ENCODE data around the gene CLEC20A.

Gene CLEC20A

DNA sequence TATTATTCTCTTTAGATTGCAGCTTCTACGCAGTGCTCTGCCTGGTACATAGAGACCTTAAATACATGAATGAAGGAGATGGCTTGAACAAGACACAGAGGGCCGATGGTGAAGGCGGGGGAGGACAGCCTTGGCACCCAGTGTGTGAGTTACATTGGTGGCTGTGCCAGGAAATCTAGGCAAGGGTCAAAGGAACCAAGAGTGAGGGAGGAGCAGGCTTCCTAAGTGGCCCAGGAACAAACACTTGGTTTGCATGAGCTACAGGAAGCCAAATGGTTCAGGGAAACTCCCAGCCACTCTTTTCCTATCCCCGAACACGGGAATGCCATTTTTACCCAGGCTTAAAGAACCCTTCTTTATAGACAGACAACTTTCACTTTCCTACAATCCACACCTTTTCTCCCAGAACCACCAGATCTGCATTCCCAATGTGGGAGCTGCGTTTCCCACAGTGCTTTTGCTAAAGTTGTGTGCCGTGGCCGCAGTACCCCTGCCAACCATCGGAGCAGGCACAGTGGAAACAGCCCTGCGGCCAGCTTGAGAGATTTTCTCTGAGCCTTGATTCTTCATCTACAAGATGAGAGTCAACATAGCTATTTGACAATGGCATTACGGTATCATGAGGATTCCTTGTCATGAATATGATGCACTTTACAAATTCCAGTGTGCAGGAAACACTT, 3.5 kb upstream of the CLEC20A start:
- DNase-seq (ENCODE audit: low read depth in 2 of 2): no peak

DNA sequence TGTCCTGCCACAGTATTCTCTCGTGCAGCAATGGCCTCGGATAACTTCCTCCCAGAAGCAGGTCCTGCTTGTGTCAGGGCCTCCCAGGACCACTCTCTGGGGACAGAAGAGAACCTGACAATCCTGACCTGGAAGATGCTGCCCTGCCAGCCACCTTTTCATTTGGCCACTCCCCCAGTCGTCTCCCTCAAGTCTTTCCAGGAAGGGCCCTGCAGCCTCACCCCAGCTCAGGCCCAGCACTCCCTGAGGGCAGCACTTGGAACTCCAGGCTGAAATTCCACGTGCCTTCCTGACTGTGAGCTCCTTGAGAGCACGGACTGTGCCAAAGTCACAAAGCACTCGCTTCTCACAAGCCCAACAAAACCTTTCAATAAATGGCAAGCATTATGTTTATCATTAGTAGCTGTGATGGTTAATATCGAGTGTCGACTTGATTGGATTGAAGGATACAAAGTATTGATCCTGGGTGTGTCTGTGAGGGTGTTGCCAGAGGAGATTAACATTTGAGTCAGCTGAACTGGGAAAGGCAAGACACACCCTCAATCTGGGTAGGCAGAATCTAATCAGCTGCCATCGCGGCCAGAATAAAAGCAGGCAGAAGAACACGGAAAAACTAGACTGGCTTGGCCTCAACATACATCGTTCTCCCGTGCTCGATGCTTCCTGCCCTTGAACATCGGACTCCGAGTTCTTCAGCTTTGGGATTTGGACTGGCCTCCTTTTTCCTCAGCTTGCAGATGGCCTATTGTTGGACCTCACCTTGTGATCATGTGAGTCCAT, 2.3 kb upstream of the CLEC20A start:
- no peak for DNase-seq (ENCODE audit: low read depth in 2 of 2)

DNA sequence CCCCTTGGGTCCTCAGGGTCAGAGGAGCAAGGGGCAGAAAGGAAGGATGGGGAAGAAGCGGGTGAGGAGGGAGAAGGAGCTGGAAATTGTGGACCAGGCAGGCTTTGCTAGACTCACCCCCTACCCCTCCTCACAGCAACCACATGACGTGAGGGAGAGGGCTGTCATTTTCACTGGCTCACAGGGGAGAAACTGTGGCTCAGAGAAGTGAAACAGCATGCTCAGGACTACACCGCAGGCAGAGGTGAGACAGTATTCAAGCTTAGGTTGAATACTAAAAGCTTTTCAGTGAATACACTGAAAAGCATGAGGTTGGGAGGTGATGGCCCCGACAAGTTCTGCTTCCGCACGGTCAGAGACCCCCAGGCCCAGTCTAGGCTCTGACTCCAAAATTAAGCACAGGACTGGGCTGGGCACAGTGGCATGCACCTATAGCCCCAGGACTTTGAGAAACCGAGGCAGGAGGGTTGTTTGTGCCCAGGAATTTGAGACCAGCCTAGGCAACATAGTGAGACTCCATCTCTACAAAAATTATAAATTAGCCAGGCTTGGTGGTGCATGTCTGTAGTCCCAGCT, 1.2 kb upstream of the CLEC20A start:
- no peak for DNase-seq (ENCODE audit: low read depth in 2 of 2)

DNA sequence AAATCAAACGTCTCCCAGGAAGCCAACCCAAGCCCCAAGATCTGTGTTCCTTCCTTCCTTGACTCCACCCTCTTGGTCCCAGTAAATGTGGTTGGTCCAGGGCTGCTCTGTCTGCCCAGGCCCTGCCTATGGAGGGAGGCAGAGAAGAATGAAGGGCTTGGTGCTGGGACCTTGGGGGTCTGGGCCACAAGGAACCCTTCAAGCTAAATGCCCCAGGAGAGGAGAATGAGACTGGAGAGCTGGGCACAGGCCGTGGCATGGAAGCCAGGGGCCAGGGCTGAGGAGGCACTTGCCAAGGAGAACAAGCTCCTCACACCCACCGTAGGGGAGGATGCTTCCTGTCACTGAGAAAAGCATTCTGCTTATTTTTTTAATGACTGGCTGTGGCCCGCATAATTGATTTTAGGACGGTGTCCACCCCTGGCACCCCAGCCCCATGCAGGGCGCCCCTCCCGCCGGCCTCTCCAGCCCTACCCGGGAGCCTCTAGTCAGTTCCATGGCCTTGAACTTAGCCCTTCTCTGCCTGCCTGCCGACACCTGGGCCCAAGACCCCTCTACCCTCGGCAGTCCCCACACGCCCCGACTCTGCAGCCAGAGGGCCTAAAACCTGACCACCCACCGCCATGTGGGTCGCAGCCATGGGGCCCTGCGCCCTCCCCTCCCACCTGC, 889 bp downstream of the CLEC20A start:
- no peak for DNase-seq (ENCODE audit: low read depth in 2 of 2)

DNA sequence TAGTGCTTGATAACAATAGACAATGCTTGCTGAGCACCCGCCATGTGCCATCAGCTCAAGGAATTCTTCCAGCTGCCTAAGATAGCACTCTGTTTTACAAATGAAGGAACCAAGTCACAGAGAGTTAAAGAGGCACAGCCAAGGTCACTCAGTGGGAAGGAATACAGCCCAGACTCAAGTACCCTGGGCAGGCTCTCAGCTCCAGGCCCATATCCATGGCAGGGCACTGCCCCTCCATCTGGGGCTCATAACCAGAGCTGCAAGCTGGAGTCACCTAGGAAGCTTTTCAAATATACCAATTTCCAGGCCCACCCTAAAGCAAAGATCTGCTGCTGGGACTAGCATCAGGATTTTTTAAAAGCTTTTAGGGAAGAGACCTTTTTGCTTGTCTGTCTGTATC, 1.6 kb downstream of the CLEC20A start:
- DNase-seq (ENCODE audit: low read depth in 2 of 2): no peak

DNA sequence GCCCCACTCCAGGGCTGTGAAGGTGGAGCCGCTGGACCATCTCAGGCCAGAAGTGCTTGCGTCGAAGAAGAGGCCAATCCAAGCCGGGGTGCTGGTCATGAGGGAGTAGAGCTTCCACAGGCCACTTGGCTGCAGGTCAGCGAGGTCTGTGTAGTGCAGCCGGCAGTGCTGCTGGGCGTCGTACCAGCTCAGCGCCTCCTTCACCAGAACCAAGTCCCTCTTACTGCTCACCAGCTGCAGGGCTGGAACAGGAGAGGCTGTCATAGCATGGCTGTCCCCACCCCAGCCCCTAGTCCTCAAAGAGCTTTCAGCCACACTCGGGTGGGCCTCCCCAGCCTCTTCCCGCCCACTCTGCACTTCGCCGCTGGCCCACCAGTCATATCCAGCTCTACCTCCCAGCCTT, 2.2 kb downstream of the CLEC20A start:
- DNase-seq (ENCODE audit: low read depth in 2 of 2): no peak

DNA sequence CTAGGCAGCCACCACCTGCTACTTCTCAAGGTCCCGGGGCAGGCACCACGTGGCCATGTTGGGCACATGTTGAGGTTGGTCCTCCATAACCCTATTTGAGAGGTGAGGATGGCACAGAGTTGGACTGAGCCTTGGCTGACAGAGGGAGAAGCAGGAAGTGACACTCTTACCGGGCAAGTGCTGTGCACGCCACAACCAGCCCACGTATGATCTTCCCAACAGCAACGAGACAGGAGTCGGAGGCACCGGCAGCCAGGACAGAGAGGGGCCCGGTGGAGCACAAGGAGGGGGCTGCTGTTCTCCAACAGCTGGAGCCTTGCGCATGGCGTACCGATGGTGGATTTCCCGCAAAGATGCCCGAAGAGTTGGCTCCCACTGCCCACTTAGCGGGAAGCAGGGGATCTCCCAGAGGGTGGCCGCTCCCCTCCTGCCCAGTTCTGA, 3.4 kb downstream of the CLEC20A start:
- no peak for DNase-seq (ENCODE audit: low read depth in 2 of 2)

DNA sequence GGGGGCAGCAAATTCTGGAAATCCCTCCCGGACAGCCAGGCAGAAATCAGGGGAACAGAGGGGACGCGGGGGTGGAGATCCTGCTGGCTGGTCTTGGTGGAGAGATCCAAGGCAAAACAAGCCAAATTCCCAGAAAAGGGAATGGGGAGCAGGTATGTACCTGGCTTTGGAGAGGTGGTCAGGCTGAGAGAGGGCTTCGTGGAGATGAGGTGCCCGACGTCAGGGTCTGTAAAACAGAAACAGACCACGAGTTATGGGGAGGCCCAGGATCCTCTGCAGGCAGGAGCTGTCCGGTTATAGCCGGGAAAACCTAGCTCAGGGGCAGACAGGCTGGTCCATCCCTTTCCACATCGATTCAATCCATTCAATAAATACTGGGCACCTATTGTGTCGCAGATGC, 4.4 kb downstream of the CLEC20A start:
- DNase-seq (ENCODE audit: low read depth in 2 of 2): no peak

DNA sequence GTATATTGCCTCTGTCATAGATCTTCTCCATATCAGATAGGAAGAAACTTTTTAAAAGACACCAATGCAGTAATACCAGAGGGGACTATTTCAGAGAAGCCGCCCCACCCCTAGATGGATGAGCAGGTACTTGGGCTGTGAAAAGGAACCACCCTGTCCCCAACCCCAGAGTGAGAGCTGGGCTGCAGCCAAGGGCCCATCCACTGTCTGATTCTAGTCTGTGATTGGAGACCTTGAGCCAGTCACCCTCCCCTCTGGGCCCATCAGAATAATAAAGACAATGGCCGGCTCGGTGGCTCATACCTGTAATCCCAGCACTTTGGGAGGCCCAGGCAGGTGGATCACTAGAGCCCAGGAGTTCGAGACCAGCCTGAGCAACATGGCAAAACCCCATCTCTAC, 5.0 kb downstream of the CLEC20A start:
- DNase-seq (ENCODE audit: low read depth in 2 of 2): no peak

DNA sequence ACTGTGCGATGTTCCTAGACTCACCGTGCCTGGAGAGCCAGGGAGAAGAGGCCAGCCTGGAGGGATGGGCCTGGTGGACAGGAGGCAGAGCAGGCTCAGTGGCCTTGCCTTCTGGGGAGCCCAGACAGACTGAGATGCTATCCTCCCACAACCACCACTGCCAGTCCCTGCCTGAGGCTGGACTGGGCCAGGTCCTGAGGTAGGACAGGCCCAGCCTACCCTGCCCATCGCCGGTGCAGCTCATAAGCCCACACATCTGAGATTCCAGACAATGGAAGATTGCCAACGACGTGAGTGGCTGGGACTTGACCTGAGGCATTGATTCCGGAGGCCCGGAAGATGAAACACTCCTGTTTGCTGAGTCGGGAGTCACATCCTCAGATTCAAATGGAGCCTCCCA, 5.8 kb downstream of the CLEC20A start:
- no peak for DNase-seq (ENCODE audit: low read depth in 2 of 2)

DNA sequence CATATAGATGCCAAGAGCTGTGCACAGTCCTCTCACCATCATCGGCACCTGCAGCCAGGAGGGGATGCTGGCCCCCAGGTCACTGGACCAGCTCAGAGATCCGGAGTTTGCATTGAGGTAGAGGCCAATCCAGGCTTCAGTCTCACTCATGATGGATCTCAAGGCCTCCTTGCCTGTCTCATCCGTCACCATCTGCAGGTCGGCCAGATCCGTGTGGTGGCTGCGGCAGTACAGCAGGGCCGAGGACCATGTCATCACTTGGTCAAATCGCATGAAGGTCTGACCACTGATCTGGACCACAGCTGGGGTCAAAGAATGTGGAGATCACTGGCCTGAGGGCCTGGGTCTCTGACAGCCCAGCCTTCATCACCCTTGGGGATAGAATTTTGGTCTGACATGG, 6.6 kb downstream of the CLEC20A start:
- DNase-seq (ENCODE audit: low read depth in 2 of 2): no peak

DNA sequence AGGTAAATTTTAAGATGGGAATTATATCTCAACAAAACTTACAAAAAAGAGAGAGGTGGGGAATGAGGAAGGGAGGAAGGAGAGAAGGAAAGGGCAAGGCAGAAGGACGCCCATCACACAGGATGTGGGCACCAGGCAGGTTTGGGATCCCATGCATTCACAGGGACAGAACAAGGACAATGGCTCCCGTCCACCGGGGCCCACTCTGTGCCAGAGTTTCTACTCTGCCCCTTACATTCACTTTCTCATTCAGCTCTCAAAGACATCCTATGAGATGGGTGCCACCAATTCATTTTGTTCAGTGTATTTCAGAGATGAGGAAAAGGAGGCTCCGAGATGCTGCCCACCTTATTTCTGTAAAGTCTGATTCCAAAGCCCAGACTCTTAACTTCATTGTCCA, 7.4 kb downstream of the CLEC20A start:
- no peak for DNase-seq (ENCODE audit: low read depth in 2 of 2)

DNA sequence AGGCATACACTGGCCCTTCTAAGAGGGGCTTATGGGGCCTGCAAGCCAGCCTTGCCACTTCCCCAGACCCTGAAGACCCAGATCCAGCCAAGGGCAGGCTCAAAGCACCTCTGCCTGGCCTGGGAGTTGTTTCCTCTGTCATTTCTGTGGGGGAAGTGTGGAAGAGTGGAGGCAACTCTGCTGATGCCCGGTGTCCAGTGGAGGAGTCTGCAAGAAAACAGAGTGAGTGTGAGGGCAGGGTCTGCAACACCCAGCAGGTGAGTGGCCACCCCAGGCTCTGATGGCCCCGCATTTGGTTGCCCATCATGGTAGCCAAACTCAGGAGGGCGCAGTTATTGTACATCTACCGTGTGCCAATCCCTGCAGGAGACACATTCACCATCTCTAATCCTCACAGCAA, 8.4 kb downstream of the CLEC20A start:
- DNase-seq (ENCODE audit: low read depth in 2 of 2): no peak

DNA sequence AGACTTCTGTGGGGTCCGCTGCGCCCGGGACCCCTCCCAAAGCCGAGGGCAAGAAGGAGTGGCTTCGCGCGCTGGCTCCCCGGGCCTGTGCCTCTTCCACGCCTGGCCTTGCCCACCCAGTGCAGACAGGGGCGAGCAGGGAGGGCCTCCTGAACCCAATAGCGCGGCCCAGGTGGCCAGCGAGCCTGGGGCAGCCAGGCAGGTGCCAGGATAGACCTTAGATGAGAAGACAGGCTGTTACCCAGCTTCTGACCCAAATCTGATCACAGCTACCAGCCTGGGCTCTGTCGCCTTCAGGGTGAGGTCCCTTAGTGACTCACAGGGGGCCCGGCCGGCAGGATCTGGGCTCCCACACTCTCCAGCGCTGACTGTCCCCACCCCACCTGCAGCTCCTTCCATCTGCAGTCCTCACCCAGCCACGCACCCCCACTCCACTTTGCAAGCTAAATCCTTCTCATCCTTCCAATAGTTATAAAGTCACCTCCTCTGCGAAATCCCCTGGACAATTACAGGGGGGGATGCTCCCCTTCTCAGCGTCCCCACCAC, 9.6 kb downstream of the CLEC20A start:
- no peak for DNase-seq (ENCODE audit: low read depth in 2 of 2)

DNA sequence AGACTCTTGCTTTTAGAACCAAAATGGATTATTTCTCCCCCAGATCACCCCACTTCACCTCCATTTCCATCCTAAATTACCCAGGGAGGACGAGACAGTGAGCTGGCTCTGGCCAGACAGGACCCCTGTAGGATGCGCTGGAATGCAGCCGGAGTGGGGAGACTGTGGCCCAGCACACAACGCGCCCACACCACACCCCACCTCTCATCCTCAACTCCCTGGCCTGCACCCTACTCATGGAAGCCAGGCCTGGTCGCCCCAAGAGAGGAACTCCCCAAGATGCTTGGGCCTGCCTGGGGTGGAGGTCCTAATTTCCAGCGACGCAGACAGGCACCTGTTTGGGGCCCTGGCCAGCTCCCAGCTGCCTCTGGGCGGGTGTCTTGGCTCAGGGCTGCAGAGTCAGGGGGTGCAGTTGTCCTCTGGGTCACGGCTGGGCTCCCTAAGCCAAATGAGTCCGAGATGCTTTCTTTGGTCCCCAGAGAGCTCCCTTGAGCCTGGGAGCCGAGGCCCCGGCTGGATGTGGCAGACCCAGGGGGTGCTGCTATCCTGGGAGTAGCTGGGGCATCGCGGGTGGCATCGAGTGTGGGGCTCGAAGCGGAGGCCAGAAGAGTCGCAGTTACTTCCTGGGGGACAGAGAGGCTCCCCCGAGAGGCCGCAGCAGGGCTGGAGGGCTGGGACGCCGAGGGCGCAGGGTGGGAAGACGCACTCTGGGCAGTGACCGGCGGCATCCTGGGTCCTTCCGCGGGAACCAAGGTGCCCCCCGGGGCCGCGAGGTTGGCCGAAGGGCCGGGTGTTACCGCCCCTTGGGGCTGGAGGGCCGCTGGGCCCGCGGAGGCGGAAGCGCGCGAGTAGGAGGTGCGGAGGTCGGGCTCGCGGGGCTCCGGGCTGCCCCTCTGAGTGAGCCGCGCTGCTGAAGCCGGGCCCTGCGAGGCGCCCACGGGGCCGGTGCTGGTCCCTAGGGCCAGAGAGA, 10.4 kb downstream of the CLEC20A start:
- no peak for DNase-seq (ENCODE audit: low read depth in 2 of 2)

DNA sequence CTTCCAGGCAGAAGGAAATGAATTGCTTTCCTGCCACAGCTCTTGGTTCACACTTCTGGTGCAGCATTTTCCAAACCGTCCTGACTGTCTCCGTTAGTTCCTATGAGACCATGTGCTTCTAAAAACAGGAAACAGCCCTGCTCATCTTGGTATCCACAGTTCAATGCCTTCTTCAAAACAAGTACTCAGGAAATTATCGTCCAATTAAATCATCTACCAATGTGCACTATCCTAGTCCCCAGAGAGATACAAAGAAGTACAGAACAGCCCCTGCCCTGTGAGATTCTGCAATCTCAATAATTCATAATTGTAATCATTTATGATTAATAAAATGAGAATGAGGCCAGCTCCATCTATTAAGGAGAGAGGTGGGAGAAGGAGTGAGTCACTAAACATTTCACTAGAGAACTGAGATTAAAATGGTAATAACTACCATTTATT, 11.2 kb downstream of the CLEC20A start:
- DNase-seq (ENCODE audit: low read depth in 2 of 2): no peak

DNA sequence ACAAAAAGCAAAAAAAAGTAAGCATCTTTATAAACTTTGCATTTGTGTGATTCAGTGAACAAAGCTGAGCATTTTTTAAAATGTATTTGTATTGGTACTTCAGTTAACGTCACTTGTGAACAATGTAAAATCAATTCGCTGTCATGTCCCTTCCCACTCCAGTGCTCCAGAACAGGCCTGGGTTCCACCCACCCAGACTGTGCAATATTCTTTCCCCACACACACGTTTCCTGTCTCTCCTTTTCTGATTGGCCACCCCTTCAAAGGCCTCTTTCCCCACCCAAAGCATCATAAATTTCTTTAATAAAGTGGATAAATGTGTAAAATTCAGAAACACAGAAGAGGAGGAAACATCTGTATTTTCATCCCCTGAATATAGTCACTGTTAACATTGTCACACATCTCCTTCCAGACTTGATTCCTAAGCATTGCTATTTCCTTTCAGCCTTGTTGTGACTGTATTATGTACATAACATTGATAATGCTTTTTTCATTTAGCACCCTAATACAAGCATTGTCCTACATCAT, 12.0 kb downstream of the CLEC20A start:
- no peak for DNase-seq (ENCODE audit: low read depth in 2 of 2)

DNA sequence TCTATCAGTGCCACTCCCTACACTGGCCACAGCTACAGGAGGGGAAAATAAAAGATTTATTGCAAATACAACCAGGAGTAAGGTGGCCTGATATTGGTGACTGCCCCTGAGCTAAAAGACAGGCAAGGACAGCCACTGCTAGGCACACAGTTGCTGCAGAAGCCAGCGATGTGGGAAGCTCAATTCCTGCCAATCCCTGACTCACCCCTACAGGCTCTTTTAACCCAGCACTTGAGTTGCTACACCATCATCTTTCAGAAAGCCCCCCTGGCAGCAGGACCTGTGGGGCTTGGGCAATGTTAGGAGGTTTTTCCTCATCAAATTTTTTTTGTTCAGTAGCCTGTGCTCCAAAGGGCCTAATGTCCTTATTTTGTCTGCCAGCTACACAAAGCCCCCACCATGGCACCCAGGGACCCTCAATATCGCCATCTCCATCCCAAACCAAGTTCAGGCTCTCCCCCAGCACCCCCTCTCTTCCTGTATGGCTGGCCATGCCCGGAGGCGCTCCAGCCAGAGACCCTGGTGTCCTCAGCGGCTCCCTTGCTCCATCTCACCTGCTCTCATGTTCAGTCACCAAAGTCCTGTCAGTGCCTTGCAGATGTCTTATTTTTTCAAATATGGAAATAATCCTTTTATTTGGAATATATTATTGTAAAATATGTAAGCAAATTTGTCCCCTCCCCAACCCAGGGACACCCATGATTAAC, 13.4 kb downstream of the CLEC20A start:
- DNase-seq (ENCODE audit: low read depth in 2 of 2): no peak

DNA sequence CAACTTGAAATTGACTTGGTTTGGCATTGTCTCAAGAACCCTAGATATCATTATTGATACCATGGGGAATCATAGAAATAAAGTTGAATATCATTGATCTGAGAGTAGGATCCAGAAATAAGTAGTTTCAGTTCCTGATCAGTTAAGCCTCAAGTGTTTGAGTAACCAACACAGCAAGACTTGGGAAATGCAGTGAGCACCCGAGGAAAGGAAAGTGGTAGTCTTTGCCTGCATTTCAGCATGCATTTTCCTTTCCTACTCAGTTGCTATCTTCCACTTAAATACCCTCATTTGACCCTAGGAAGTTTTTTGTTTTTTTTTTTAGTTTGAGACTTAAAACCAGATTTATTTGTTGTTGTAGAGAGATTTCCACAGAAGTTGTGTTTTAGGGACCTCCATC, 18.9 kb downstream of the CLEC20A start:
- DNase-seq (ENCODE audit: low read depth in 2 of 2): no peak

DNA sequence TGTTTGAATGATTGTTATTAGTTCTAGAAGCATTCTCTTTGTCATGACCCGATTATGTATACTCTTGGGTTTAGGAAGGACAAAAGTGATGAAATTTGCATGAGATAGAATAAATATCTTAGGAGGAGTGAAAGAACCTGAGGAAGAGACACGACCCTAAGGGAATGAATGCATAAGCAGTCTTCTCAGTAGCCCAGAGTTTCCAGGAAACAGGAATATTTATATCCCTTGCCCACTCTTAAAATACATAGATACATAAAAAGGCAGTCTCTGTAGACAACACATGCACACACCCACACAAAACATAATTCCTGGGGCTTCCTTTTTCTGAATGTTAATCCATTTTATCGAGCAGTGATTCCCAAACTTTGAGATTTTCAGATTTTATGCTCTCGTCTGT, 19.4 kb downstream of the CLEC20A start:
- no peak for DNase-seq (ENCODE audit: low read depth in 2 of 2)
